ENCODE results near the gene DCDC2. TPM values are rescaled to one million over a fixed set of nuclear protein-coding genes. Genes with fewer than 3 reads are reported as not detected.
A peak's percentile ranks its signal among the peaks of the same experiment; 100 is the strongest.

DCDC2 gene
- total RNA-seq, 1 donor from 2014 or later = 4.5 TPM

- no peaks in the 10 kb centered on the region for H3K79me2 ChIP-seq (ENCODE audit: insufficient read depth, low read length)
- no peak overlapping the region for H2AFZ ChIP-seq (ENCODE audit: low read depth, low read length)
- H3K9me3 ChIP-seq (ENCODE audit: insufficient read depth, low read depth, low read length) = no peaks in the 10 kb centered on the region
- H3K4me3 Mint-ChIP-seq (ENCODE audit: unreplicated experiment) = no peak overlapping the region
- H3K4me3 ChIP-seq (ENCODE audit: insufficient read depth, low read depth, low read length) = no peak overlapping the region
- peaks cover 5% of the 10 kb centered on the region for H3K4me1 Mint-ChIP-seq (ENCODE audit: low read depth, unreplicated experiment)
- H3K4me2 ChIP-seq (ENCODE audit: low read length) = no peak overlapping the region
- no peaks in the 10 kb centered on the region for H3K36me3 Mint-ChIP-seq (ENCODE audit: low read depth, unreplicated experiment)
- TF ChIP-seq EZH2 (IDR thresholded peaks at IDR 0.05; ENCODE audit: insufficient read depth, low read length) = no peak
- TF ChIP-seq, protein P1, sequence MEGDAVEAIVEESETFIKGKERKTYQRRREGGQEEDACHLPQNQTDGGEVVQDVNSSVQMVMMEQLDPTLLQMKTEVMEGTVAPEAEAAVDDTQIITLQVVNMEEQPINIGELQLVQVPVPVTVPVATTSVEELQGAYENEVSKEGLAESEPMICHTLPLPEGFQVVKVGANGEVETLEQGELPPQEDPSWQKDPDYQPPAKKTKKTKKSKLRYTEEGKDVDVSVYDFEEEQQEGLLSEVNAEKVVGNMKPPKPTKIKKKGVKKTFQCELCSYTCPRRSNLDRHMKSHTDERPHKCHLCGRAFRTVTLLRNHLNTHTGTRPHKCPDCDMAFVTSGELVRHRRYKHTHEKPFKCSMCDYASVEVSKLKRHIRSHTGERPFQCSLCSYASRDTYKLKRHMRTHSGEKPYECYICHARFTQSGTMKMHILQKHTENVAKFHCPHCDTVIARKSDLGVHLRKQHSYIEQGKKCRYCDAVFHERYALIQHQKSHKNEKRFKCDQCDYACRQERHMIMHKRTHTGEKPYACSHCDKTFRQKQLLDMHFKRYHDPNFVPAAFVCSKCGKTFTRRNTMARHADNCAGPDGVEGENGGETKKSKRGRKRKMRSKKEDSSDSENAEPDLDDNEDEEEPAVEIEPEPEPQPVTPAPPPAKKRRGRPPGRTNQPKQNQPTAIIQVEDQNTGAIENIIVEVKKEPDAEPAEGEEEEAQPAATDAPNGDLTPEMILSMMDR (IDR thresholded peaks at IDR 0.05; ENCODE audit: insufficient read depth, low read depth, low read length) = no peak
- FAIRE-seq (no peak), DNase-seq (ENCODE audit: low read depth) (no peak)
- no peaks in the 10 kb centered on the region for H3K27me3 ChIP-seq (ENCODE audit: insufficient read depth, low read length)
- no peaks in the 10 kb centered on the region for H3K36me3 ChIP-seq (ENCODE audit: insufficient read depth, low read length)
- H3K4me1 ChIP-seq (ENCODE audit: insufficient read depth, low read length) = no peaks in the 10 kb centered on the region
- no peaks in the 10 kb centered on the region for H4K20me1 ChIP-seq (ENCODE audit: insufficient read depth, low read length)
- H3K9ac ChIP-seq (ENCODE audit: low read length) = no peak overlapping the region
- peaks cover 2% of the 10 kb centered on the region for H3K9me3 Mint-ChIP-seq (ENCODE audit: unreplicated experiment)
- H3K27ac Mint-ChIP-seq (ENCODE audit: unreplicated experiment) = peak overlapping the region; percentile 68
- no peak overlapping the region for H3K27ac ChIP-seq (ENCODE audit: low read depth, low read length)
- H3K27me3 Mint-ChIP-seq (ENCODE audit: low read depth, unreplicated experiment) = no peaks in the 10 kb centered on the region
Measured at GRCh38 chr6:24382220-24382540, 24.3 kb upstream of the DCDC2 start.

DNA sequence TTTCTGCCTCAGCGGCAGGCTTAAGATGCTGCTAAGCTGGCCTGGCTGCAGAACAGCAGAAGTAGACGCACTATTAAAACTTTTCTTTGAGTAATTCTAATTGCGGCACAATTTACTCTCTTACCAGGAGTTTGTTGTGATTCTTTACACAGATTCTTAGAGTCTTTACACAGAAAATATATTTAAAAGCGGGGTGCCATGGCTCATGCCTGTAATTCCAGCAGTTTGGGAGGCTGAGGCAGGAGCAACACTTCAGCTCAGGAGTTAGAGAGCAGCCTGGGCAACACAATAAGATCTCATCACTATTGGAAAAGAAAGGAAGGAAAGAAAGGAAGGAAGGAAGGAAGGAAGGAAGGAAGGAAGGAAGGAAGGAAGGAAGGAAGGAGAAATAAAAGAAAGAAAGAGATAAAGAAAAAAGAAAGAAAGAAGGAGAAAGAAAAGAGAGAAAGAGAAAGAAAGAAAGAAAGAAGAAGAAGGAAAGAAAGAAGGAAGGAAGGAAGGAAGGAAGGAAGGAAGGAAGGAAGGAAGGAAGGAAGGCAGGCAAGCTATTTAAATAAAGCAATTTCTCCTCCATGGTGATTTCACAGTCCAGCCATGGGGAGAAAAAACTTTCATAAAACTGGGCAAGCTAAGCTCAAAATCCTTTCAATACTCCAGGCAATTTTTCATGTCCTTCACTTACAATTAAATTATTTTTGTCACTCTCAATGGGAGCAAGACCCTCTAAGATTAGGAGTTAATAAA is 23.8 kb upstream of the DCDC2 start:
- peaks cover 2% of the 10 kb centered on the region for H3K9me3 Mint-ChIP-seq (ENCODE audit: unreplicated experiment)
- no peak for FAIRE-seq
- no peaks in the 10 kb centered on the region for H3K4me1 ChIP-seq (ENCODE audit: insufficient read depth, low read length)

More for the DNA sequence above, 23.8 kb upstream of the DCDC2 start:
- H3K27ac ChIP-seq (ENCODE audit: low read depth, low read length) = no peak overlapping the region
- H3K79me2 ChIP-seq (ENCODE audit: insufficient read depth, low read length) = no peaks in the 10 kb centered on the region
- H4K20me1 ChIP-seq (ENCODE audit: insufficient read depth, low read length) = no peaks in the 10 kb centered on the region
- H2AFZ ChIP-seq (ENCODE audit: low read depth, low read length) = no peak overlapping the region
- Mint-ChIP-seq H3K4me3 (ENCODE audit: unreplicated experiment) (no peak overlapping the region), H3K36me3 (ENCODE audit: low read depth, unreplicated experiment) (no peaks in the 10 kb centered on the region), H3K27me3 (ENCODE audit: low read depth, unreplicated experiment) (no peaks in the 10 kb centered on the region), H3K27ac (ENCODE audit: unreplicated experiment) (no peak overlapping the region), H3K4me1 (ENCODE audit: low read depth, unreplicated experiment) (peaks cover 5% of the 10 kb centered on the region)
- no peaks in the 10 kb centered on the region for H3K9me3 ChIP-seq (ENCODE audit: insufficient read depth, low read depth, low read length)
- TF ChIP-seq, protein P1 (IDR thresholded peaks at IDR 0.05; ENCODE audit: insufficient read depth, low read depth, low read length) = no peak
- no peak for TF ChIP-seq EZH2 (IDR thresholded peaks at IDR 0.05; ENCODE audit: insufficient read depth, low read length)
- H3K4me3 ChIP-seq (ENCODE audit: insufficient read depth, low read depth, low read length) = no peak overlapping the region
- H3K36me3 ChIP-seq (ENCODE audit: insufficient read depth, low read length) = no peaks in the 10 kb centered on the region
- H3K9ac ChIP-seq (ENCODE audit: low read length) = no peak overlapping the region
- H3K4me2 ChIP-seq (ENCODE audit: low read length) = no peak overlapping the region
- DNase-seq (ENCODE audit: low read depth) = no peak
- H3K27me3 ChIP-seq (ENCODE audit: insufficient read depth, low read length) = no peaks in the 10 kb centered on the region
